ENCODE results near the gene DEPDC1.

- TF ChIP-seq CTCF (IDR thresholded peaks at IDR 0.05; ENCODE audit: low read depth, low read length) (no peak), EZH2phosphoT487 (IDR thresholded peaks at IDR 0.05; ENCODE audit: low read depth) (no peak)
Measured at GRCh38 chr1:68493193-68493592, 3.7 kb downstream of the DEPDC1 start.
